Panc1 (cell line): ENCODE results near the gene SMAD6. TPM values are rescaled to one million over a fixed set of nuclear protein-coding genes. Genes with fewer than 3 reads are reported as not detected.

Source experiments
- ATAC-seq: fragments of 200-7000 bp; cut with Tn5 transposase; 2 replicates; pipeline ENCODE4 v1.9.1; 2020; ENCODE audit warnings: mild to moderate bottlenecking, moderate library complexity
- BruUV-seq: library from RNA; stranded (reverse); fragments of 400-500 nt; replicated peaks from 2 replicates; lab custom pipeline; 2021; lab: Mats Ljungman, UMichigan
- CTCF ChIA-PET: fragments of 300-600 bp; sonication (Branson Sonifier 250); formaldehyde crosslinking; loops from one replicate; lab custom pipeline; 2022; ENCODE audit warnings: antibody characterized with exemption; lab: Charles Lee
- POLR2A ChIA-PET: fragments of 300-600 bp; sonication (Branson Sonifier 250); formaldehyde crosslinking; loops from one replicate; lab custom pipeline; 2022; ENCODE audit warnings: antibody characterized with exemption; lab: Charles Lee
- DNase-seq: peaks from one replicate; pipeline ENCODE4 v3.0.0-alpha.2; 2010; ENCODE audit warnings: low read depth, low spot score
- H3K27ac ChIP-seq: 2 replicates; pipeline ENCODE4 v1.5.1; 2011; ENCODE audit warnings: mild to moderate bottlenecking, low read length, inconsistent platforms
- H3K27me3 ChIP-seq: fragments of 200-500 bp; sonication (Bioruptor generic); 2 replicates; pipeline ENCODE4 v1.6.0; 2014; ENCODE audit warnings: low read length, inconsistent platforms; ENCODE audit not compliant: control insufficient read depth, insufficient read depth
- H3K36me3 ChIP-seq: fragments of 200-500 bp; sonication (Bioruptor generic); 2 replicates; pipeline ENCODE4 v1.5.1; 2014; ENCODE audit warnings: inconsistent platforms, mild to moderate bottlenecking, low read length, moderate library complexity; ENCODE audit not compliant: control insufficient read depth, insufficient read depth
- H3K4me1 ChIP-seq: 2 replicates; pipeline ENCODE4 v1.5.1; 2011; ENCODE audit warnings: inconsistent platforms, mild to moderate bottlenecking, low read length, moderate library complexity; ENCODE audit not compliant: control insufficient read depth, insufficient read depth
- H3K4me3 ChIP-seq, 2 experiments: 2 replicates each; pipeline ENCODE4 v1.5.1; 2011 to 2012; ENCODE audit warnings: low read depth in 2 of 2, low read length in 2 of 2, mild to moderate bottlenecking in 2 of 2, inconsistent platforms in 1 of 2, moderate library complexity in 1 of 2
- H3K9me3 ChIP-seq: fragments of 200-500 bp; sonication (Bioruptor generic); 2 replicates; pipeline ENCODE4 v1.5.1; 2014; ENCODE audit warnings: low read depth, mild to moderate bottlenecking, inconsistent platforms, low read length, moderate library complexity; ENCODE audit not compliant: control insufficient read depth, insufficient read depth
- CTCF ChIP-seq: fragments of 450-650 bp; IDR thresholded peaks from 2 replicates; pipeline ENCODE4 v1.5.1; 2017; ENCODE audit warnings: mild to moderate bottlenecking
- POLR2AphosphoS5 ChIP-seq: IDR thresholded peaks from 2 replicates; pipeline ENCODE4 v1.6.1; 2012; ENCODE audit warnings: mild to moderate bottlenecking, low read depth, low read length, moderate library complexity
- REST ChIP-seq, 2 experiments: IDR thresholded peaks; 2 replicates each; pipeline ENCODE4 v1.6.1; 2011 to 2012; ENCODE audit warnings: low read depth in 2 of 2, control low read depth in 1 of 2, low read length in 1 of 2, mild to moderate bottlenecking in 1 of 2, moderate library complexity in 1 of 2; ENCODE audit not compliant: insufficient read depth in 1 of 2
- SIN3A ChIP-seq: IDR thresholded peaks from 2 replicates; pipeline ENCODE4 v1.6.1; 2012; ENCODE audit warnings: low read depth, mild to moderate bottlenecking, low read length, moderate library complexity, borderline replicate concordance; ENCODE audit not compliant: insufficient read depth
- TCF7L2 ChIP-seq: IDR thresholded peaks from 2 replicates; pipeline ENCODE4 v1.6.1; 2011; ENCODE audit warnings: mild to moderate bottlenecking, low read depth, low read length, inconsistent platforms
- in situ Hi-C: cut with HindIII; loops from 2 replicates; pipeline ENCODE4 v1.10.0; 2016; ENCODE audit warnings: low sequenced_read_pairs, low pct_unique_long_range_greater_than_20kb
- intact Hi-C: fragments of 100-400 bp; cut with micrococcal nuclease; formaldehyde crosslinking; loops from one replicate; pipeline ENCODE4 v1.10.0; 2022; ENCODE audit not compliant: unreplicated experiment
- total RNA-seq: library from RNA; stranded (reverse); gene quantifications from one replicate; pipeline ENCODE4 v1.2.1, GENCODE V29; 2021; ENCODE audit not compliant: unreplicated experiment

Gene SMAD6
- total RNA-seq, 1 experiment from 2014 or later: 45.9 TPM

GRCh38 chr15:66674756-66675155, 27.3 kb upstream of the SMAD6 start:
- no TSS peak for BruUV-seq
- CTCF ChIA-PET: no interaction called here
- intact Hi-C loops: no loop called here
- Histone ChIP-seq H3K27ac (no peak overlapping the region), H3K4me1 (0 out of 2 replicates have a peak, but pooled peaks cover 2% of the 10 kb centered on the region), H3K9me3 (no peaks in the 10 kb centered on the region), H3K27me3 (no peaks in the 10 kb centered on the region), H3K4me3 (no peak overlapping the region), H3K36me3 (no peaks in the 10 kb centered on the region)
- ATAC-seq: no peak
- POLR2A ChIA-PET: interaction anchor here (0.7 kb wide), 1 partner anchor 29 kb away, joined by 3 read pairs; no protein-coding TSS in a partner anchor
- TF ChIP-seq REST (IDR thresholded peaks at IDR 0.05; ENCODE audit: insufficient read depth in 1 of 2, low read depth in 2 of 2, low read length in 1 of 2): no peak
- TF ChIP-seq CTCF: no peak
- no peak for TF ChIP-seq SIN3A
- no peak for TF ChIP-seq TCF7L2
- TF ChIP-seq POLR2AphosphoS5: no peak
- no peak for DNase-seq
- in situ Hi-C loops: no loop called here

- no peaks in the 10 kb centered on the region for H3K9me3 ChIP-seq
- BruUV-seq: no TSS peak
- H3K4me1 ChIP-seq: 0 out of 2 replicates have a peak, but pooled peaks cover 2% of the 10 kb centered on the region
- intact Hi-C loops (no loop called here), in situ Hi-C loops (no loop called here)
- no peak for TF ChIP-seq REST (IDR thresholded peaks at IDR 0.05; ENCODE audit: insufficient read depth in 1 of 2, low read depth in 2 of 2, low read length in 1 of 2)
- TF ChIP-seq POLR2AphosphoS5: no peak
- no peak for TF ChIP-seq SIN3A
- no peak for TF ChIP-seq CTCF
- TF ChIP-seq TCF7L2: no peak
- no peaks in the 10 kb centered on the region for H3K27me3 ChIP-seq
- ChIA-PET CTCF (no interaction called here), POLR2A (interaction anchor here (0.7 kb wide), 1 partner anchor 30 kb away, joined by 3 read pairs; no protein-coding TSS in a partner anchor)
- no peaks in the 10 kb centered on the region for H3K36me3 ChIP-seq
- ATAC-seq (no peak), DNase-seq (no peak)
- H3K4me3 ChIP-seq: no peak overlapping the region
- H3K27ac ChIP-seq: no peak overlapping the region
Measured at GRCh38 chr15:66675446-66675845, 26.6 kb upstream of the SMAD6 start.
